SK-N-SH (cell line): Measurements from ENCODE around the gene GTF2F2. TPM values are rescaled to one million over a fixed set of nuclear protein-coding genes. Genes with fewer than 3 reads are reported as not detected.
"Not testable (repeated sequence)": the region's sequence is repeated elsewhere in the genome, so short reads cannot be mapped to it uniquely, and the experiment has no call there.

Experiments
- CTCF ChIA-PET: fragments of 300-600, 350-600 bp; formaldehyde crosslinking; extraction: SDS; loops from one replicate; lab custom pipeline; 2021; lab: Yijun Ruan, JAX
- POLR2A ChIA-PET: fragments of 350-600 bp; sonication (Branson Sonifier 250); formaldehyde crosslinking; extraction: SDS; loops from one replicate; lab custom pipeline; 2020; ENCODE audit warnings: antibody characterized with exemption, inconsistent platforms; lab: Yijun Ruan, JAX
- DNase-seq: peaks from one replicate; pipeline ENCODE4 v3.0.0; 2012
- H2AFZ ChIP-seq: fragments of 200-600 bp; sonication (generic); 2 replicates; pipeline ENCODE4 v1.8.1; 2016; ENCODE audit warnings: antibody characterized with exemption, mild to moderate bottlenecking, low read depth
- H3F3A ChIP-seq: fragments of 200-600 bp; sonication (generic); replicated peaks from 2 replicates; pipeline ENCODE3; 2016; ENCODE audit warnings: antibody characterized with exemption, mild to moderate bottlenecking; ENCODE audit not compliant: insufficient read depth
- H3K27ac ChIP-seq, 2 experiments: fragments of 200-500 bp in 1 of 2; fragments of 200-600 bp in 1 of 2; sonication (Bioruptor generic) in 1 of 2; sonication (generic), shearing (Covaris generic) in 1 of 2; 2 replicates each; pipeline versions ENCODE4 v1.5.1 to v1.6.1; 2014 to 2016; ENCODE audit warnings: low read depth in 2 of 2, inconsistent platforms in 1 of 2, low read length in 1 of 2, mild to moderate bottlenecking in 1 of 2, mixed read lengths in 1 of 2
- H3K27me3 ChIP-seq: fragments of 200-600 bp; sonication (generic), shearing (Covaris generic); 2 replicates; pipeline ENCODE4 v1.6.1; 2016; ENCODE audit warnings: mixed run types; ENCODE audit not compliant: insufficient read depth
- H3K36me3 ChIP-seq, 2 experiments: fragments of 200-500 bp in 1 of 2; fragments of 200-600 bp in 1 of 2; sonication (Bioruptor generic) in 1 of 2; sonication (generic) in 1 of 2; replicated peaks in 1 of 2; 2 replicates each; pipeline versions ENCODE3 to v1.5.1; 2014 to 2016; ENCODE audit warnings: low read length in 1 of 2, mild to moderate bottlenecking in 1 of 2; ENCODE audit not compliant: insufficient read depth in 2 of 2, control insufficient read depth in 1 of 2
- H3K4me1 ChIP-seq, 2 experiments: fragments of 200-500 bp in 1 of 2; fragments of 200-600 bp in 1 of 2; sonication (Bioruptor generic) in 1 of 2; sonication (generic), shearing (Covaris generic) in 1 of 2; 2 replicates each; pipeline versions ENCODE4 v1.5.1 to v1.6.1; 2014 to 2016; ENCODE audit warnings: low read depth in 1 of 2, low read length in 1 of 2, mixed run types in 1 of 2; ENCODE audit not compliant: insufficient read depth in 2 of 2, control insufficient read depth in 1 of 2
- H3K4me2 ChIP-seq: fragments of 200-600 bp; sonication (generic), shearing (Covaris generic); 2 replicates; pipeline ENCODE4 v1.6.1; 2017; ENCODE audit warnings: mixed run types
- H3K4me3 ChIP-seq, 2 experiments: fragments of 200-500 bp in 1 of 2; fragments of 200-600 bp in 1 of 2; sonication (Bioruptor generic) in 1 of 2; sonication (generic), shearing (Covaris generic) in 1 of 2; 2 replicates each; pipeline versions ENCODE4 v1.5.1 to v1.8.1; 2014 to 2016; ENCODE audit warnings: low read depth in 2 of 2, inconsistent platforms in 1 of 2, low read length in 1 of 2, mild to moderate bottlenecking in 1 of 2, mixed read lengths in 1 of 2, moderate library complexity in 1 of 2
- H3K79me2 ChIP-seq: fragments of 200-600 bp; sonication (generic); 2 replicates; pipeline ENCODE4 v1.8.1; 2017; ENCODE audit warnings: mild to moderate bottlenecking; ENCODE audit not compliant: insufficient read depth
- H3K9ac ChIP-seq: fragments of 200-600 bp; sonication (generic); 2 replicates; pipeline ENCODE4 v1.6.1; 2017; ENCODE audit warnings: mixed run types
- H3K9me2 ChIP-seq: fragments of 200-600 bp; sonication (generic); 2 replicates; pipeline ENCODE4 v1.6.1; 2017; ENCODE audit warnings: mixed run types
- H3K9me3 ChIP-seq: fragments of 200-600 bp; sonication (generic); 2 replicates; pipeline ENCODE4 v1.6.1; 2017; ENCODE audit warnings: mixed run types, mild to moderate bottlenecking, moderate library complexity
- H4K20me1 ChIP-seq: fragments of 200-600 bp; sonication (generic); 2 replicates; pipeline ENCODE4 v1.6.1; 2017; ENCODE audit warnings: mild to moderate bottlenecking, mixed run types; ENCODE audit not compliant: insufficient read depth
- EZH2phosphoT487 ChIP-seq: fragments of 200-600 bp; sonication (generic); IDR thresholded peaks from 2 replicates; pipeline ENCODE4 v1.6.1; 2017; ENCODE audit warnings: low read depth, mixed run types, mild to moderate bottlenecking, antibody characterized with exemption, moderate library complexity, borderline replicate concordance
- MEF2A ChIP-seq: IDR thresholded peaks from 2 replicates; pipeline ENCODE4 v1.4.0; 2012; ENCODE audit warnings: low read depth, borderline replicate concordance
- MXI1 ChIP-seq: IDR thresholded peaks from 2 replicates; pipeline ENCODE4 v1.6.1; 2012; ENCODE audit warnings: mild to moderate bottlenecking, low read depth, low read length, improper control_type of control experiment
- RCOR1 ChIP-seq: fragments of 150-350 bp; IDR thresholded peaks from 2 replicates; pipeline ENCODE4 v1.6.1; 2017; ENCODE audit warnings: antibody characterized with exemption, low read length
- RFX5 ChIP-seq: IDR thresholded peaks from 2 replicates; pipeline ENCODE4 v1.6.1; 2012; ENCODE audit warnings: mild to moderate bottlenecking, improper control_type of control experiment, low read length
- RXRA ChIP-seq: IDR thresholded peaks from 2 replicates; pipeline ENCODE4 v1.4.0; 2012; ENCODE audit warnings: low read depth, mild to moderate bottlenecking, borderline replicate concordance
- TCF12 ChIP-seq: IDR thresholded peaks from 2 replicates; pipeline ENCODE4 v1.4.0; 2012
- USF1 ChIP-seq: IDR thresholded peaks from 2 replicates; pipeline ENCODE4 v1.4.0; 2012; ENCODE audit warnings: low read depth, borderline replicate concordance
- YY1 ChIP-seq: IDR thresholded peaks from 2 replicates; pipeline ENCODE4 v1.4.0; 2012; ENCODE audit warnings: low read depth, mild to moderate bottlenecking
- ZBTB33 ChIP-seq: IDR thresholded peaks from 2 replicates; pipeline ENCODE4 v1.4.0; 2012; ENCODE audit warnings: low read depth, borderline replicate concordance
- WGBS: methylation state at CpG from one replicate; pipeline ENCODE4 v1.1.6; 2017; ENCODE audit warnings: low lambda C conversion rate; 5-methylcytosine and 5-hydroxymethylcytosine counted together
- polyA plus RNA-seq, 3 experiments: library from polyadenylated mRNA; depleted of rRNA; stranded (reverse); fragments of >200 nt; gene quantifications; 2 replicates each; pipeline ENCODE4 v1.2.3, GENCODE V29; 2012

The GTF2F2 gene
- polyA plus RNA-seq, 1 of the 3 experiments (the other 2 are of a cell fraction) = 24.2 TPM

- Histone ChIP-seq H3F3A (peaks cover 14% of the 10 kb centered on the region), H3K4me1 (peaks cover 2 to 18% of the 10 kb centered on the region in 2 experiments; a peak in 3 of 4 replicates), H3K36me3 (no peaks in the 10 kb centered on the region), H4K20me1 (no peaks in the 10 kb centered on the region), H3K79me2 (peaks cover 44% of the 10 kb centered on the region), H3K4me2 (no peak overlapping the region), H3K9me2 (no peaks in the 10 kb centered on the region), H3K27ac (no peak overlapping the region), H2AFZ (no peak overlapping the region), H3K4me3 (no peak overlapping the region)
- WGBS = 98% methylated on average over 7 of the region's 8 CpGs
- ChIA-PET CTCF (no interaction called here), POLR2A (no interaction called here)
- TF ChIP-seq USF1 = no peak
- no peak for TF ChIP-seq TCF12
- no peak for TF ChIP-seq EZH2phosphoT487
- TF ChIP-seq MXI1 = no peak
- TF ChIP-seq YY1 = no peak
- no peak for TF ChIP-seq RCOR1
- no peak for TF ChIP-seq RXRA
- TF ChIP-seq MEF2A = no peak
- TF ChIP-seq ZBTB33 = no peak
- no peak for TF ChIP-seq RFX5
- TF ChIP-seq, all 33 proteins: peak for 0
- no peak overlapping the region for H3K9ac ChIP-seq
- no peaks in the 10 kb centered on the region for H3K27me3 ChIP-seq
- no peak for DNase-seq
- no peaks in the 10 kb centered on the region for H3K9me3 ChIP-seq
Observed at GRCh38 chr13:45243077-45243476, 122.8 kb downstream of the GTF2F2 start.

- DNase-seq, H3K9me3 ChIP-seq, H4K20me1 ChIP-seq, H3K27ac ChIP-seq, H3K36me3 ChIP-seq, H3K4me2 ChIP-seq, H3K27me3 ChIP-seq, H3K9me2 ChIP-seq, H3K4me3 ChIP-seq, H2AFZ ChIP-seq, H3K9ac ChIP-seq, H3F3A ChIP-seq, POLR2A ChIA-PET: not testable (repeated sequence)
- Histone ChIP-seq H3K4me1 (peaks cover 2 to 13% of the 10 kb centered on the region in 2 experiments; a peak in 3 of 4 replicates), H3K79me2 (peaks cover 49% of the 10 kb centered on the region)
- CTCF ChIA-PET = interaction anchor here (1.3 kb wide), 1 partner anchor 14 kb away, joined by 3 read pairs; no protein-coding TSS in a partner anchor
- 96% methylated on average over 7 of the region's 7 CpGs for WGBS
Observed at GRCh38 chr13:45244736-45245135, 124.4 kb downstream of the GTF2F2 start.
